Suppressor macrophage treated with lipopolysaccharide for 4 hours (primary cell): ENCODE data around the gene C3orf20.

Experiments
- DNase-seq: peaks from one replicate; pipeline ENCODE4 v3.0.0-alpha.2; 2020

Gene C3orf20

DNA sequence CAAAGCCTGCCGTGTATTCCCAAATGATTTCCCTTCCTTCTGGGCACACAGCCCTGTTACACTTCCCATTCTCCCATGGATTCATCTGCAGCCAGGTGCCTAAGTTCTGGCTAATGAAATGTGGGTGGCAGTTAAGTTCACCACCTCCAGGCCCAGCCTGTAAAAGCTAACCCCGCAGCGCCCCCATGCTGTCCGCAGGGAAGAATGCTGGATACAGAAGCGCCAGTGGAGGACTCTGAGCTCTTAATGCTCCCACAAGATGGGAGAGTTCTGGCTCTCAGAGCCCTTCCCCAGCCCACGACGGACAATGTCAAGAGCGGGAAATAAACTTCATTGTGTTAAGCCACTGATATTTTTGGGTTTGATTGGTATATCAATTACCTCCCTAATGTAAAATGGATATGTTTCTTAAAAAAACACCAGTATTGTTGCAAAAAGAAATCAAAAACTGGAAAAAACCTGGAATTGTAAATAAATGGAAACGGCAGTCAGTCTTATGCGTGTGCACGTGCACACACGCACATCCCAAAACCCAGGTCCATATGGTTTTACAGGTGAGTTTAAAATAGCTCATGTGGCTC is 106.1 kb downstream of the C3orf20 start:
- DNase-seq: peak; percentile 48

GRCh38 chr3:14783480-14784086 is 108.6 kb downstream of the C3orf20 start:
- DNase-seq: no peak

DNA sequence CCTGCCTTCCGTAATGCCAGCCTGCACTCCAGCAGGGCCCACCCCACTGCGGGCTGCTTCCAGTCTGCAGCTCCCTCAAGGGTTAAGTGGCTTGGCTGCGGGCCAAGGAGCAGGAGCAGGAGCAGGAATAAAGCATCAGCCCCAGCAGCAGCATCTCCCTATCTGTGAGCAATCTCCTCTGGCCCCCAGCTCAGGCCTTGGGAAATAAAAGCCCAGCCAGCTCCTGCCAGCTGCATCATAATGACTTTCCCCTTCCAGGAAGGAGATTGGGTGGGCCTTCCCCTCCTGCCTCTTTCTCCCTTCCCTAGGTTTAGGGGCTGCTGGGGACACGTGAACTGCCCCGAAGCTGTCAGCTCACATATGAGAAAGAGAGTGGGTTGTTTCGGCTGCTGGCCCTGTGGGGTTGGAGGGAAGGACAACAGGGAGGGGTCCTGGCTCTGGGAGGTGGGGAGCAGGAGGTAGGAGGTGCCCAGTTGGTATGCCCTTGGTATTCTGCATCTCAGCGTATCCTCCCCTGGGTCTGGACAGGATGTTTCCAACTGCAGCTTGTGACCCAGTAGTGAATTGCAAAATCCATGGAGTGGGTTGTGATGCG is 109.2 kb downstream of the C3orf20 start:
- no peak for DNase-seq

DNA sequence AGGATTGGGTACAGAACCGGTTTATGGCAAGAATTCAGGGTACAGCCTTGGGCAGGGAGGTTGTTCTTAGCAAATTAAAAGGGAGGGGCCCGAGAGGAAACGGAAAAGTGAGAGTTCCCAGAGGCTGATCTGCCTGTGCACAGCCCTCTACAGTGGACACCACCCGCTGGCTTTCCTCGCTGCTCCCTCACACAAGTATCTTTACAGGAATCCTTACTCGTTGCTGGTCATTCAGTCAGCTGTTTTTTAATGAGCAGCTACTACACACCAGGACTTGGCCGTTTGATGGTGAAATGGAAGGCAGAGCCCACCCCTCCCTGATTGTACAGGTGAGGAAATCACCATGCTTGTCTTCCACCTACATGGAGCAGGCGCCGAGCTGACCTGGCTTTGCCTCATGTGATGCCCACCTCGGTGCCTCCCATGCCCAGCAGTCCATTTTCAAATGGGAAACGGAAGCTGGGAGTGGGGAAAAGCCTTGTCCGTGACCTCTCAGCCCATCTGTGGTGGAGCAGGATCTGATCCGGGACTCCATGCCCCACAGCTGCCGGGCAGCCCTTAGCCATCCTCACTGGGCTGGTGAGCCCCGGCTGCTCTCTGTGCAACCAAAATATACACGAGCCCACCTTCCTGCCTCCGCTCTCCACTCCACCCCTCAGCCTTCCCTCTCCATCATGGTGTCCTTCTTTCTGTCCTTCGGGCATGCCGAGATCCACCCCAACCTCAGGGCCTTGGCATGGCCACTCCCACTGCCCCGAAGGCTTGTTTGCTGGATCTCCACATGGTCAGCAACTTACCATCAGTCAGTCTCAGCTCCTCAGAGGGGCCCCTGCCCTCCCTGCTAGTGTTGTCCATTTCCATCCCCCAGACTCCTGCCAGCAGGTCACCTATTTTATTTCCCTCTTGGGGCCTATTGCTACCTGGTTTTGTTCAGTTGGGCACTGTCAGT is 110.5 kb downstream of the C3orf20 start:
- DNase-seq: no peak

- no peak for DNase-seq
Measured at GRCh38 chr3:14786369-14786768, 111.4 kb downstream of the C3orf20 start.

DNA sequence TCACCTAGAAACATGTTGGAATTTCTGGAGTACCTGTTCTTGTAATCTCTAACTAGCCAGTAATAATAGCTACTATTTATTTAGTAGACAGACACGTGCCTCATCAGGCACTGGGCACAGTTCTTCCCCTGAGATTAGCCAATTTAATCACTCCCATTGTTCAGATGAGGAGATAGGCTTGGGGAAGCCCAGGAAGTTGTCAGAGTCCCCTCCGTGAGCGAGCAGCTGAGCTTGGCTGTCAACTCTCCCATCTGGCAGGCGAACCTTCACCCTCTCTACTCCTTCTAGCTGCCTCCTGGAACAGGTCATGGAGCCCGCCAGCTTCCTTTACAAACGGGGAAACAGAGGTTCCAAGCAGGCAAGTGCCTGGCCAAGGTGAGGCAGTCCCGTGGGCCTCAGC is 112.7 kb downstream of the C3orf20 start:
- no peak for DNase-seq

- no peak for DNase-seq
Measured at GRCh38 chr3:14788644-14789043, 113.7 kb downstream of the C3orf20 start.

- no peak for DNase-seq
Measured at GRCh38 chr3:14789221-14789620, 114.3 kb downstream of the C3orf20 start.

DNA sequence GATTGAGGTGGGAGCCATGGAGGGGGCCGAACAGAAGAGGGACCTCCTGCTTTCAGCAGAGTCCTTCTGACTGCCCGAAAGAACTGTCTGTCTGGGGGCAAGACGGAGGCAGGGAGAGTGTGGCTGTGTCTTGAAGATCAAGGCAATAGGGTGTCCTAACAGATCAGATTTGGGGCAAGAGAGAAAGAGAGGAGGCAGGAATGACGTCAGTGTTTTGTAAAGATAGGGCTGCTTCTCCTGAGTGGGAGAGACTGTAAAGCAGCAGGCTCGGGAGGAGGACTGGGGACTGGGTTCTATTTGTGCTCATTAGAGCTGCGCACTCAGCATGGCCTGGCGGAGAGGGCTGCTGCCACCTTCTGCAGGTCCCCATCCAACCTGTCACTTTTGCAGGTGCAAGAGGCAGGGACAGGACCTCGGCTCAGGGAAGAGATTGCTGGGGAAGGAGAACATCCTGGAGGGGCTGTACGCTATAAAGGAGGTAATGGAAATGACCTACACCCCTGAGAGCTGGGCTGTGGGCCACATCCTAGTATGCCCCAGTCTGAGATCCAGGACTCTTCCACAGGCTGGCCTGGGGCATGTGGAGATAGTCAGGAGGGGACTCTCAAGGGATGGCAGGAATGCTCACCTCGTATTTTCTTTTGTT is 114.8 kb downstream of the C3orf20 start:
- no peak for DNase-seq

GRCh38 chr3:14791343-14791945 is 116.5 kb downstream of the C3orf20 start:
- DNase-seq: peak; percentile 68

GRCh38 chr3:14792691-14793121 is 117.8 kb downstream of the C3orf20 start:
- no peak for DNase-seq

DNA sequence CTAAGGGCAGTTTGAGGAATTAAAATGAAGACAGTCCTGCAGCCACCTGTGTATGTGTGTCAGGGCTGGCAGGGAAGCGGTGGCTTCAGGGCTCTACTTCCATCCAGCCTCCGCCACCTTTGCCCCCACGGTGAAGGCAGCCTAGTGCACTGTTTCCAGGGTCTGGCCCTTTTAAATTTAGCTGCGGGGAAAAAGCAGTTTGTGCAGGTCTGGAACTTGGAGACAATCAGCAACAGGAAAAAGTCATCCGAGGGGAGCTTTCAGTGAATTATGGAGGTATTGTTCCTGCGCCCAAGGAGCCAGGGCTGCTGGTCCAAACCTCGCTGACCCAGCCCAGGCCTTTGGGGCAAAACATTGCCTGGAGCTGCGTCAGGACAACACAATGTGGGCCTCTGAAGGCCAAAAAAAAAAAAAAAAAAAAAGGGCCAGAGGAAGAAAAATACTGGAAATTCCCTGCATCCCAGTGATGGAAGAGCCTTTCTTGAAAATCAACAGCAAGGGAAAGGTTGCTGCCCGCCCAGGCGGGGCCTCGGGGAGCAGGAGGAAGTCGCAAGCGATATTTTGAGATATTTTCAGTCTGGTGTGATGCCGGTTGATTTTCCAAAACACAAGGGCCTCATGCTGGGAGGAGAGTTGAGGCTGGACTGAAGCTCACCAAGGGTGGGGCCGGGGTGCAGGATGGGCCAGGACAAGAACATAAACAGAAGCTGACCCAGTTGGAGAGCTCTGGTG is 118.4 kb downstream of the C3orf20 start:
- DNase-seq: no peak

- DNase-seq: no peak
Measured at GRCh38 chr3:14793858-14794234, 118.9 kb downstream of the C3orf20 start.

DNA sequence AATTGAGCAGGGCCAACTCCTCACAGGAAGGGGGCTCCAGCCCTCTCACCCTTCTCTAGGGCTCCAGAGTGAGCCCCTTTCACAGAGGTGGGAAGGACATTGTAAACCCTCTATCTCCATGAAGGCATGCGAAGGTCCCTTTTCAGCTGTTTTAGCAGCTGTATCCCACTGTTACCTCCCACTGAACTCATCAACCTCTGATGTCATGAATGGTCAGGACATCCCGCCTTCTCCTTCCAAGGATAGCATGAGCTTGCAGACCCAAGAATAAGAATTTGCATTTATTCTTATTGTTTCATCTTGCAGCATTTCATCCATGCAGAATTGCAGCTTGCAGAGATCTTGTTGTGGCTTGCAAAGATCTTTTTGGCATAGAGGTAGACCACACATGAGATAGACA is 119.5 kb downstream of the C3orf20 start:
- DNase-seq: no peak

GRCh38 chr3:14795996-14796395 is 121.1 kb downstream of the C3orf20 start:
- no peak for DNase-seq

- no peak for DNase-seq
Measured at GRCh38 chr3:14796403-14797077, 121.6 kb downstream of the C3orf20 start.

GRCh38 chr3:14797731-14798130 is 122.8 kb downstream of the C3orf20 start:
- no peak for DNase-seq

DNA sequence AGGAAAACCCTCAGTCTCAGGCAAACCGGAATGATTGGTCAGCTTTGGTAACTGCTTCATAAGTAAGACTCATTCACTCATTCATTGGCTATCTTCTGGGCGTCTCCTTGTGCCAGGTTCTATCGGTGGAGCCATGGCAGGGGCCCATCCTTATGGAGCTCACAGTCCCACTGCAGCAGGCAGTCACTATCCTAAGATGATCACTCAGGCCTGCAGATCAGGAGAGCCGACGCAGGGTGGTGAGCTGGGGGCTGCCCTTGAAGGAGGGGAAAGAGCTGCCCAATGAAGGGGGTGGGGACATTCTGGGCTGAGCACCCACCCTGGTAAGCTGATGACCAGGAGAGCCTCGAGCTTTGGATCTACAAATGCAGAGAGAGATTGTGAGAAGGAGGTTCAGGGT is 123.3 kb downstream of the C3orf20 start:
- DNase-seq: no peak

DNA sequence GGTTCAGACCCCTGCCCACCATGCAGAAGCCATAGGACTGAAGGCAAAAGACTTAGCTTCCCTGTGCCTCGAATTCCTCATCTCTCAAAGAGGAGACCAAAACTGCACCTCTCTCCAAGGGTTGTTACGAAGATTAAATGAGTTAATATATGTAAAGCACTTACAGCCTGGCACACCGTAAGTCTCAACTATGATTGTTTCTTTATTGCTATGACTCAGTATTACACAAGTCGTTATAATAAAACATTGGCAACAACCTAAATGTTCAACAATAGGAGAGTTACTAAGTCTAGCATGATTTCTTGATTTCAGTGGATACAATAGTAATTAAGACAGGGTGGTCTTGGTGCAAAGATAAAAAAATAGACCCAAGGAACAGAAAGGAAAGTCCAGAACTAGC is 124.2 kb downstream of the C3orf20 start:
- no peak for DNase-seq

DNA sequence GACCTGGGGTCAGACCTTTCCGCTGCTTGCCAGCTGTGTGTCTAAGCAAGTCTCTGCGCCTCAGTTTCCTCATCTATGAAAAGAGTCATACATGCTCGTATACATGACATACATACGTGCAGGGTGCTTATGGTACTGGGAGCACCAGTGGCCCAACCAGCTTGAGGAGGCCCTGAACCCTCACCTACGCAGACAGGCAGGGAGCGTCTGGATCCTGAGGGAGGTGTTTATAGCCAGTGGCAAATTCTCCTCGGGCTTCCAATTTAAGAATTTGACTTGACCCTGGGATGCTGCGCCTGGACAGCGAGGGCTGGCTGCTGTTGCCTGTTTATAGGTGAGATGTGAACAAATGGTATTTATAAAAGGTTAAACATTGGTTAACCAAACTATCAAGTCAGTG is 126.1 kb downstream of the C3orf20 start:
- no peak for DNase-seq

DNA sequence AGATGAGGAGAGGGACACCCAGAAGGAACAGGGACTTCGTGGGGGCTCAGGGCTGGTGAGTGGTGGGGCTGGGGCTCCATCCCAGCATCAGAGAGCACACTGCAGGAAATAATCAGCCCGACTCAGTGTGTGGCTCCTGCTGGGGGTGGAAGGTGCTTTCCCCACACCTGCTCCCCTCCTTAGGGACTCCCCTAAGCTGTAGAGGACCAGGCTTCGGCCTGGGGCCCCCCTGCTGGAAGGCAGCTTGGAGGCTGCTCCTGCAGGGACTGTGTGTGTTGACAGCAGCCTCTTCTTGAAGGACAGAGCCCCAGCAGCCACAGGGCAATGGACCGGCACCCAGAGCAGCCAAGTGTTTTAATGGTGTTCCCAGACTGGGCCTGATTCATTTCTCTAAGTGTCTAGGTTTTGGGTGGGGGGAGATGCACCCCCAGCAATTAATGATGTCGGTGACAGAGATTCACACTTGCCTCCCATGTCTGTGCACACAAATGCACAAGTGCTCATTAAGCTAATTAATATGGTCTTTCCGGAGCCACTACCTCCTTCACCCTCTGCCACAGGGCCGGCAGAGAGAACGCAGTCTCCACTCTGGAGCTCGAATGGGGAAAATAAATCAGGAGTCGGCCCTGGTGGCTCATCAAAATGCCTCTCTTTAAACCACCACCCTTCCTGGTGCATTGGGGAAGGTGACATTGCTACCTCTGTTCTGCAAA is 126.9 kb downstream of the C3orf20 start:
- DNase-seq: no peak
